Central memory CD4-positive, alpha-beta T cell (primary cell): Measurements from ENCODE around the gene CD80.

Experiments used
- DNase-seq: peaks from one replicate; pipeline ENCODE4 v3.0.0; 2022

The CD80 gene

DNA sequence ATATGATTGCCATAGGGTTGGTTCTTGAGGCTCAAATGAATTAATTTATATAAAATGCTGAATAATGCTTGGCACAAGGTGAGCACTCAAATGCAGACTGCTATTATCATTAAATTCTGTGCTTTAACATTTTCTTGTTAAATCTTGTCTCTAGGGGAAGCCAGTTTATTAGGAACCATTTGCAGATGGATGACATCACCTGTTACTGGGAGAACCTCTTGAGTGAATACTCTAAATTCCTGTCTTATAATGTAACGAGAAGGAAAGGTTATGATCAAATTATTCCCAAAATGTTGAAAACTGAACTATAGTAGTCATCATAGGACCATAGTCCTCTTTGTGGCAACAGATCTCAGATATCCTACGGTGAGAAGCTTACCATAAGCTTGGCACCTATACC is 67.3 kb downstream of the CD80 start:
- DNase-seq = no peak

DNA sequence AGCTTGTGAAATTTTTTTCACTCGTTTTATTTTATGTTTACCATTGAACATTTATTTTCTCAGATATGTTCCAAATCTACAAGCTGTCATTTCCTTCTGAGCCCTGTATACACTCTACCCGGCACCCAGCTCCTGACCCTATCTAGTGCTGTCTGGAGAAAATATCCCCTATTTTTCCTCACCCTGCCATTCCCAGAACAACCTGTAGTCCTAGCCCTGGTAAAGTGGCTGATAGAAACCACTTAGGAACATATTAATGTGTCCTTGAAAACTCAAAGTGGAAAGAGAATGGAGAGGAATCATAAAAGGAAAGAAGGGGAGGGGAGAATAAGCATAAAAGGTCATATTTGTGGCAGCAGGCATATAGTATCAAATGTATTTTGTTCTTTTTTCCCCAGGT is 69.3 kb downstream of the CD80 start:
- DNase-seq = no peak

GRCh38 chr3:119485563-119485962 is 73.9 kb downstream of the CD80 start:
- DNase-seq = no peak

DNA sequence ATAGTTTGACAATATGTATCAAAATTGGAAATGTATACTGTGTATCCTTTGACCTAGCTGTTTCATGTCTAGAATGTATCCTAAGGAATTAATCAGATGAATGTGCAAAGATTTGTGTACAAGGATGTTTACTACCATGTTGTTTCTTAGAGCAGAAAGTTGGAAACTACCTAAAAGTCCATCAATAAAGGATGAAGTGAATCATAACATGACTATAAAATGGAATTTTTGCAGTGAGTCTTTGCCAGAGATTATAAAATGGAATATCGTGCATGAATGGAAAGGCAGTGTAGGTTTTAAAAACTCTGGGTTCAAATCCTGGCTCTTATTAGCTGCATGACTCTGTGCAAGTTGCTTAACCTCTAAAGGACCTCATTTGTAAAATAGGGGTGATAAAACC is 76.3 kb downstream of the CD80 start:
- DNase-seq = no peak

- no peak for DNase-seq
Observed at GRCh38 chr3:119481079-119481478, 78.3 kb downstream of the CD80 start.
